HG03045 (cell line): ENCODE data around the gene TSKS.

Experiments
- ATAC-seq: cut with Tn5 transposase; IDR thresholded peaks from one replicate; pipeline ENCODE4 v1.9.1; 2021; ENCODE audit warnings: mild to moderate bottlenecking, moderate library complexity; ENCODE audit not compliant: unreplicated experiment

Gene TSKS

DNA sequence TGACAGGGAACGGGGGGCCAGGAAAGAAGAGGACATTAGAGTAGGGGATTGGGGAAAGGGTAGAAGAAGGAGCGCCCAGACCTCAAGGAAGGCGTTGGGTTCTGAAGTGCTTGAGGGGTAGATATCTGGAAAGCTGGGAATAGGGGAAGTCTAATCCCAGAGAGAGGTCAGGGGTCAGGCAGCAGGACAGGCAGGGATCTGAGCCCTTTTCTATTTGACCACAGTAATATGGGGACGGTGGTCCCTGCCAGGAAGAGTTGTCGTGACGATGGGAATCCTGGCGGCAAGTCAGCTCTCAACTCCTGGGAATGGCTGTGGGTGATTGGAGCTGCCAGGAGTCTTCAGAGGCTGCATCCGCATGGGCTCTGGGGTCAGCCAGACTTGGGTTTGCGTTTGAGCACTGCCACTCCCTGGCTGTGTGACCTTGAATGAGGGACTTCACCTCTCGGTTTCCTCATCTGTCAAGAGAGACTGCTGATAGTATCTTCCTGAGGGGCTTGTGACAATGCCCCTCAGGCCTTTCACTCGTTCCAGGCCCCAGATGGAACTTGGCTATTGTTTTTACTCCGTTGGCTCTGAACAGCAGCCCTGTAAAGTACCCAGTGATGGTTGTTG lies 5.0 kb upstream of the TSKS start:
- no peak for ATAC-seq

DNA sequence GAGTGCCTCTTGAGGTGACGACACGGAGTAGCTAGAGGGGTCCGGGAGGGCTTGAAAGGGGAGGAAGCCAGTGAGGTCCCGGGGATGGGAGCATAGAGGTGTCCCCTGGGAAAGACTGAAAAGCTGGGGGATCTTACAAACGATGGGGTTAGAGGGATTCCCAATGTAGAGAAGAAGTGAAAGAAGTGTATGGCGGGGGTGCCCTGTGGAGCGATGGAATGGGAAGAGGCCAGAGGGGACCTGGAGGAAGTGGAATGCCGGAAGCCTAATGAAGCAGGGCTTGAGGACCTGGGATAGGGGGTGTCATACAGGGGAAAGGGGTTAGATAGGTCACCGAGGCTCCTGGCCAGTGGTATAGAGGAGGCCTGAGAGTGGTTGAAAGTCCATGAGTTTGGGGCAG lies 4.3 kb upstream of the TSKS start:
- ATAC-seq, result no peak

DNA sequence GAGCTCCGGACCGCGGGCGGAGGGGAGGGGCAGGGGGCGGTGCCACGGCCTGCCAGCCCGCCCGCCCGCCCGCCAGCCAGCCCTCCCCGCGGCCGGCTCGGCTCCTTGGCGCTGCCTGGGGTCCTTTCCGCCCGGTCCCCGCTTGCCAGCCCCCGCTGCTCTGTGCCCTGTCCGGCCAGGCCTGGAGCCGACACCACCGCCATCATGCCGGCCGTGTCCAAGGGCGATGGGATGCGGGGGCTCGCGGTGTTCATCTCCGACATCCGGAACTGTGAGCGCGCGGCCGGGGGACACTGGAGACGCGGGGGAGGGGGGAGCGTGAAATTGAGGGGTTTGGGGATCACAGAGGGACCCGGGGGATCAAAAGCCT lies 3.8 kb upstream of the TSKS start, which contains the start of gene AP2A1:
AP2A1 (plus strand) TSS at position 72 of the 370 bp plus-strand sequence; CDS start at position 205, 133 bp downstream.
- no peak for ATAC-seq

DNA sequence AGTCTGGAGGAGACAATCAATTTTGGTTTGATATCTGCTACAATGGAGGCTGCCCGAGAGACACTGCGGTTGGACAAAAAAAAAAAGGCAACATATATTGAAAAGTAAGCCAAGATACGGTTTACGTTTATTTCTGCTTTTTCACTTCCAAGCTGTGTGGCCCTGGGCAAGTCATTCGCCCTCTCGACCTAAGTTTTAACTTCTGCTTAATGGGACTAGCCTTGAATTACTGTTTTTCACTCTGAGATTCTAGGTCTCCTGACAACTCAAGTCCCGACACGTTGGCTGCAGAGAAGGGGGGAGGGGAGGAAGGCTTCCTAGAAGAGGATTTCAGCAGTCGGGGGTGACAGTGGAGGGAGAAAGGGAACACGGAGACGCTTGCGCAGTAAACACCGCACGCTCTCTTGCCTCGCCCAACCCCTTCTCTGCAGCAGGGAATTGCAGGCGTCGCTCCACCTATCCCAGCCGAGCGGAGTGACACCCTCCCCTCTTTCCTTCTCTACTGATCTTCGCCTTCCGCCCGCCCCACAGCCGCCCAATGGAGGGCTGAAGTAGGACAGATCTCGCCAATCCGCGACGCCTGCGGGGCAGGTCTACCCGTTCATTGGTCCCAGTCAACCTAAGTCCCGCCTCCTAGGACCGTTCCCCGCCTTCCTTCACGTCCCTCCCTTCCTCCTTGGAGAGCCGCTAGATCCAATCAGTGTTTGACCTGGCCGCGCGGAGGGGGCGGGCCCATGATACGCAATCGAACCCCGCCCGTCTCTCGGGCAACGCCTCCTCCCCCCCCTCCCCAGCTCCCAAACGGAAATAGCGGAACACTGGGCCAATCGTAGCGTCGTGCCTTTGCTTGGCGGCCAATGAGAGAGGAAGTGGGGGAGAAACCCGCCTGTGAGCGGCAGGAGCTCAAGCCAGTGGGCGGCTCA lies 3.2 kb upstream of the TSKS start:
- peak; percentile 93 for ATAC-seq

DNA sequence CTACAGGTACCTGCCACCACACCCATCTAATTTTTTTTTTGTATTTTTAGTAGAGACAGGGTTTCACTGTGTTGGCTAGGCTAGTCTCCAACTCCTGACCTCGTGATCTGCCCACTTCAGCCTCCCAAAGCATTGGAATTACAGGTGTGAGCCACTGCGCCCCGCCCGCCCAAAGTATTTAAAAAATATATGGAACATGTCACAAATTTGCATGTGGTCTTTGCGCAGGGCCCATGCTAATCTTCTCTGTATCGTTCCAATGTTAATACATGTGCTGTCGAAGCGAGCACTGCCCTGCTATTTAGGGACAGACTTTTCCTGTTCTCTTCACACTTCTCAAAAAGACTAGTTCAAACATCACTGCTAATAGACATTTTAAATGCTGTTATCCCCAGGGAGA lies 1.2 kb upstream of the TSKS start:
- ATAC-seq, result no peak

DNA sequence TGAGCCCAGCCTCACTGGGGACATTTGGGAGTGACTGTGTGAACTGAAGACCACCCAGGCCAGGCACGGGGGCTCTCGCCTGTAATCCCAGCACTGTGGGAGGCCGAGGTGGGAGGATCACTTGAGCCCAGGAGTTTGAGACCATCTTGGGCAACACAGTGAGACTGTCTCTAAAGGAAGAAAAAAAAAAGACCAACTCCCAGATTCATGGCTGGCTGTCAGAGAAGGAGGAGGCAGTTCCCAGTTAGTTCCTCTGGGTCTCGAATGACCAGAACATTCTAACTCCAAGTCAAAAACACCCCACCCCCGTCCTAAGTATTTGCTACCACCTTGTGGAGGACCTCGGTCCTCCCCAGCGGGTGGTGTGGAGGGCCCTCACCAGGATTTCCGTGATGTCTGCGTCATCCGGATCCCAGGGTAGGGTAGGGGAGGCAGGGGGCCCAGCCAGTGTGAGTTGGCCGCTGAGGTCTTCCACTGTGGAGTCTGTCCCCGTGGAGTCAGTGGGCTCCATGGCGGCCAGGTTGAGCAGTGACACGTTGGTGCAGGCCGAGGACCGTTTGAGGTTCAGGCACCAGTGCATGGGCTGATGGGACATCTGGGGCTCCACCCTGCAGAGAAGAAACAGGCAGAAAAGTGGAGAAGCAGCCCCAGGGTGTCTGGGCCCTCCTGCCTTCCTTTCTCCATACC lies 1.3 kb downstream of the TSKS start:
- no peak for ATAC-seq

DNA sequence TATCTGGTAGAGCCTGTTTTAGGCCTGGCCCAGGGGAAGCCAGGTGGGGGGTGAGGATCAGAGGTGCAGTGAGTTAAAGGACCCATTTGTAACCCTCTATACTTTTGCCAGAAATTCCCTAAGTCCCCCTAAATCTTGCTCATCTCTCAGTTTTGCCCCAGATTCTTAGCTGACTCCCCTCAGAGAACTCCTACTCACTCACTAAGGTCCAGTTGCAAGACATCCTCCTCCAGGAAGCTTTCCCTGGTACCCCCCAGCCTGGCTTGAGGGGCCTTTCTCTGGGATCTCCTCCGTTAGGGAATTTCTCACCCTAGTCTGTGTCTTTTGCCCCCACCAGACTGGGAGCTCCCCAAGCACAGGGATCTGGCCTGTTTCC lies 1.9 kb downstream of the TSKS start:
- ATAC-seq, result no peak

DNA sequence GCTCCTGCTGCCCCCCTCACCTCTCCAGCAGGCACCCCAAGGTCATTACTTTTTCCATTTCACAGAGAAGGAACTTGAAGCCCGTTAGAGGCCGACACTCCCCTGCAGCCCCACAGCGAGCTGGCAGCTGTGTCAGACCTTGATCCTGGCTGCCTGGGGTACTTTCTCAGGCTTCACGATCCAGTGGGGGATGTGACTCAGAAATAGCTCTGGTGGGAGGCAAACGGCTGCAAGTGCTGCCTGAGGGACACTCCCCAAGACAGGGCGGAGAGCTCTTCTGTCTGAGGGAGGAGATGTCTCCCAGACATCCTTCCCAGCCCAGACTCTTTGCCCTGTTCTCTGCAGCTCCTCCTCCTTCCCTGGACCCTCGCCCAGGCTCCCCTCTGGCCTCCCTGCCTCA lies 4.8 kb downstream of the TSKS start:
- ATAC-seq, result no peak

DNA sequence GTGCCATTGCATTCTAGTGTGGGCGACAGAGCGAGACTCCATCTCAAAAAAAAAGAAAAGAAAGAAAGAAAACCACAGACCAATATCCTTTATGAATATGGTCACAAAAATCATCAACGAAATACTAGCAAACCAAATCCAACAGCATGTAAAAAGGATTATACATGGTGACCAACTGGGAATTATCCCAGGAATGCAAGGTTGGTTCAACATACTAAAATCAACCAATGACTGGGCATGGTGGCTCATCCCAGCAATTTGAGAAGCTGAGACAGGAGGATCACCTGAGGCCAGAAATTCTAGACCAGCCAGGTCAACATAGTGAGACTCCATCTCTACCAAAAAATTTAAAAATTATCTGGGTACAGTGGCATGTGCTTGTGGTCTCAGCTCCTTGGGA lies 7.2 kb downstream of the TSKS start:
- ATAC-seq, result no peak

DNA sequence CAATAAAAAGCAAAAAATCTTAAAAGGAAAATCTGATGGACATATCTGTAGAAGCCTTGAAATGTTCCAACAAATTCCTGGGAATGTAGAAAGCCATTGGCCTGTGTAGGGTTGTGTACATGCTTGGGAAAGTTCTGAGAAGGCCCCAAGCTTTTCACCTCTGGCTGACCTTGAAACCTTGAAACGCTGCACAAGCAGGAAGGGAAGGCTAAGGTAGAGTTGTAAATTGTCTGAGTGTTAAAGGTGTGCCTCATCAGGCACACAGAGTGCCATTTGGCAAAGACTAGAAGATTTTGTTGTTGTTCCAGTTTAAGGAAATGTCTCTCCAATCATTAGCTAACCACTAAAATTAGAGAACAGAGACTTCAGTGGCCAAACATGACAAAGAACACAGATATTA lies 10.4 kb downstream of the TSKS start:
- ATAC-seq, result no peak

DNA sequence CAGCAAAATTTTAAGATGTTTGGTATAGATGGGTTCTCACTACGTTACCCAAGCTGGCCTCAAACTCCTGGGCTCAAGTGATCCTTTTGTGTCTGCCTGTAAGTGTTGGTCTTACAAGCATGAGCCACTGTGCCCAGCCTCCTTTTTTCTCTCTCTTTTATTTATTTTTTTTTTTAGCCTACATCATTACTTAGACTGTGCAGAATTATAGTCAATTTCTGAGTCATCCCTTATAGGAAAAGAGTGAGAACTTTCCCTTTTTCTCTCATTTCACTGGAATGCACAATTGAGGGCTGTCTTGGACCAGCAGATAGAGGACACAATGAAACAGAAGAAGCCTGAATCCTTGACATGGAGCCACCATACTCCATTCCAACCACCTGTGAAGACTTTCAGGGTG lies 13.3 kb downstream of the TSKS start:
- no peak for ATAC-seq

DNA sequence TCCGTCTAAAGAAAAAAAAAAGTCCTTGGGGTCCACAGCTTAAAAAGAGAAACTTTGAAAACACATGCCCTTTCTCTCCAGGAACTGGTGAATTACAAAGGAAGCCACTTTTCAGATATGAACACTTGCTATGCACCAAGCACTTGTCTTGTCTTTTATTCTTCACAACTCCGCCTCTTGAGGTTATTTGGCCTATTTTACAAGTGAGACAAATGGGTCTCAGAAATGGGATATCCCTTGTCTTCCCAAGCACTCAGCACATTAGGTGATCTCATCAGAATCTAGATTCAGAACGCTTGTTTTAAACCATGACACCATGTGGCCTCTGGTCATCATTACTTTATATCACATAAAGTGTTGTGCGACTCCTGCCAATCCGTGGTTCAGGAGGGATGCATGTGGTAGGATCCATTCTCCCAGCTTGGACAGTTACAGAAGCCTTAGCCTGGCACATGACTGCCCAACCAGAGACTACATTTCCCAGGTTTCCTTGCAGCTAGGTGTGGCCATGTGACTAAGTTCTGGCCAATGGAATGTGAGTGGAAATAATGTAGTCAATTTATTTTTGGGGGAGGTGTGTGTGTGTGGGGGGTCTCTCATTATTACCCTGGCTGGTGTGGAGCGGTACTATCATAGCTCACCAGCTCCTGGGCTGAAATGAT lies 13.9 kb downstream of the TSKS start:
- no peak for ATAC-seq

DNA sequence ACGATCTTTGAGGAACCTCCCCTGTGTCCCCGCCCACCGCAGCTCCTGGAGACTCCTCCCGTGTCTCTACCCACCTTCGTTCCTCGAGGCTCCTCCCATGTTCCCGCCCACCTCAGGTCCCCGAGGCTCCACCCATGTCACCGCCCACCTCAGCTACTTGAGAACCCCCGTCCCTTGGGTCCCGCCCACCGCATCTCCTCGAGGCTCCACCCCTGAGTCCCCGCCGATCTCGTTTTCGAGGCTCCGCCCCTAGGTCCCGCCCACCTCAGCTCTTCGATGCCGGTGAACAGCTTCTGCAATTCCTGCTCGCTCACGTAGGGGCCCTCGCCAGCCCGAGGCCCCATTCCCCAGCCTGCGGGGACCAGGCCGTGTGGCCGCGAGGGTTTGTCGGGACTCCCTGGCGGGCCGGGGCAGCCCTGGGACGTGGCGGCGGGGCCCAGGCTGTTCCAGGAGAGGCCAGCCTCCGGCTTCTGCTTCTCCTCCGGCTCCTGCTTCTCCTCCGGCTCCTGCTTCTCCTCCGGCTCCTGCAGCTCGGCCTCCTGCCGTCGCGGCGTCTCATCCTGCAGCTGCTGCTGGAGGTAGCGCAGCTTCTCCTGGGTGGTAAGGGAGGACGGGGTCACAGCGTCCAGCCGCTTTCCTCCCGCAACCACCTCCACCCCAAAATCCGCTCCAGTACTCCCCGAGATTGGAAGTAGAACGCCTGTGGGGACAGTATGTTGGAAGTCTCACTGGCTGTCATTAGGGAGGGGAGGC lies 16.7 kb downstream of the TSKS start:
- no peak for ATAC-seq

DNA sequence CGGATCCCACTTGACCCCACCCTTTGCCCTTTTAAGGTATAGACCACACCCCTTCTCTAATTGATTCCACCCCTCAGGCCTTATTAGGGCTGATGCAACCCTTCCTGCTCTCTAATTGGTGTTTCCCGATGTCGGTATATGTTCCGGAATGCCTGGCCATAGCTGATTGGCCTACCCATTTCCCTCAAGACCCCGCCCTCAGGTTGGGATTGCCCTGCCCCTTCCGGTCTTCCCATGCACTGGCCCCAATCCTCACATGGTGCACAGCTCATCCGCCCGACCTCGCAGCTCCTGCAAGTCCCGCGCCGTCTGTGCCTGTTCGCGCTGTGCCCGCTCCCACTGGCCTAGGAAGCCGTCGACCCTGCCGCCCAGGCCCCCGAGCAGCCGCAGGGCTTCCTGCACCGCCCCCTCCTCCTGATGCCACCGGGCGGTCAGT lies 18.1 kb downstream of the TSKS start:
- ATAC-seq, result no peak

DNA sequence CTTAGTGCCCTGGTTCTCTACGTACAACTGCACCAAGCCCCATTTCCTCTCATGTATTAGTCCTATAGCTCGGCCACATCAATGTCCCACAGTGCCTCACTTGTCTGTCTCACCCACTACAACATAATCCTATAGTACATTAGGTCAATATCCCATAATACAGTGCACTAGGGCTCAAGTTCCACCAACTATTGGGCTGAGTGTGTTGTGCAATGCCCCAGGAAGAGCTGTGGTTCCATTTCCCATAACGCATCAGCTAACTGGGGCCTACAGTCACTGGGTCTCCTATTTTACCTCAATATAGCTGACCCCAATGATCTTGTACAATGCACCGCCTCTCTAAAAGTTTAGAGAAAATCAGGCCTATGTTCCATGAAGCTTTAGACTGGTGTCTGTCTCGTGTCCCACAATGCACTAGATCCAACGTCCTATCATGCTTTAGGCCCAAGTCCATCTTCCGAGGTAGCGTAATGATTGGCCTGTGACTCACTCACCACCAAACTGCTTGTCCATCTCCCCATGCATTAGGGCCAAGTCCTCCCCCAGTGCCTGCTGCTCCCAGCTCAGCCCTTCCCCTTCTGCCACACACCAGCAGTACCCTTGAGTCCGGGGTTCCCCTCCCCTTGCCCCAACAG lies 21.8 kb downstream of the TSKS start:
- ATAC-seq, result no peak

DNA sequence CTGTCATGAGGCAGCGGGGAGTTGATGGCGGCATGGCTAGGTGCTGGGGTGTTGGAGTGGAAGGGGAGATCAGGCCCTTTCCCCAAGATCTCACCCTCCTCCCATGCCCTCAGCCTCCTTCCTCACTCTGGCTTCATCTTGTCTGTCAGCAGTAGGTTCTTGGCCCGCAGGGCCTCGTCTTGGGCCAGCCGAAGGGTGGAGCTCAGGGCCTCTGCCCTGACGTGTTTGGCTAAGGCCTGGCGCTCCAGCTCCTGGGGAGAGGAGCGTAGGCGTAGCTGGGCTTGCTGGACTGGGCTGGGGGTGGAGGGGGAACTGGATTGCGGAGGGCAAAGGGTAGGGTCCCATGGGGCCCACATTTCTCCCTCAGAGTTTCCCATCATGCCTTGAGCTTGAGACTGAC lies 23.2 kb downstream of the TSKS start:
- no peak for ATAC-seq

DNA sequence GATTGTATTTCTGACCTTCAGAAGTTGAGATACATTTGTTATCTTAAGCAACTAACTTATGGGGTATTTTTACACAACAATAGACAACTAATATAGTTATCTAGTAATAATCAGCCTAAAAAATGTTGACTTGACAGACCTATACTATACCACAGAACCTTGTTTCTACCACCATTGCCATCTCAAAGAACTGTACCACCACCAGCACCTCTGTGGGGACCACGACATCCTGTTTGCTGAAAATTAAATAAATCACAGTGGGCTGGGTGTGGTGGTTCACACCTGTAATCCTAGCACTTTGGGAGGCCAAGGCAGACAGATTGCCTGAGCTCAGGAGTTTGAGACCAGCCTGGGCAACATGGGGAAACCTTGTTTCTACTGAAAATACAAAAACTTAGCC lies 24.0 kb downstream of the TSKS start:
- no peak for ATAC-seq

DNA sequence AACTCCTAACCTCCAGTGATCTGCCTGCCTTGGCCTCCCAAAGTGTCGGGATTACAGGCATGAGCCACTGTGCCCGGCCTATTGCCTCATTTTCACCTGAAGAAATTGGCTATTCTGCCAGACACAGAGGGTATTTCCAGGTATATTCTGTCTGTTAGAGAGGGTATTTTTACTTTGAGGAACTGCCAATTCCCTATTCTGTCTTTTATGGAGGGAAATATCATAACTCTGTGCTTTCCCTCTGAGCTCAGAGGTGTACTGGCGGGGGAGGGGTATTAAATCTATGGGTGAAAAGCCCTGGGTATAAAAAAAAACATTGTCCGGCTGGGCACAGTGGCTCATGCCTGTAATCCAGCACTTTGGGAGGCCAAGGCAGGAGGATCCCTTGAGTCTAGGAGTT lies 24.8 kb downstream of the TSKS start:
- ATAC-seq, result no peak

DNA sequence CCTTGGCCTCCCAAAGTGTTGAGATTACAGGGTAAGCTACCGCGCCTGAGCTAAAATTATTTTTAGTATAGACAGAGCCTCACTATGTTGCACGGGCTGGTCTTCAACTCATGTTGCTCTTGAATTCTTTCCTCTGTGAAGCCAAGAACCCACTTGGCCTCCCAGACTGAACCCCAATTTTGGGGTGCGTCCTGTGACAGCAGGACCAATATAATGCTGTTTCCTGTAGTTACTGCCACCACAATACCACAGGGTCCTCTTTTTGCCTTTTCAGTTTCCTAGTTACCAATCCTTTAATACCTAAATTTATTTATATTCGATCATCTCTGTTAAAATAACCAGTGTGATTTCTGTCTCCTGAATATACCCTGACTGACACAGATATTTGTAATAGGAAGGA lies 32.9 kb downstream of the TSKS start:
- no peak for ATAC-seq
